Osteocyte (in vitro differentiated cells): ENCODE measurements around the gene KRT32. TPM values are rescaled to one million over a fixed set of nuclear protein-coding genes. Genes with fewer than 3 reads are reported as not detected.

ENCODE experiments used
- DNase-seq: peaks from one replicate; pipeline ENCODE4 v3.0.0; 2021; ENCODE audit warnings: mixed read lengths; ENCODE audit not compliant: unreplicated experiment; ENCODE audit errors: extremely low spot score
- H3K27ac Mint-ChIP-seq: one replicate; pipeline ENCODE4 v1.8.0; 2021; ENCODE audit warnings: mild to moderate bottlenecking, mixed read lengths; ENCODE audit not compliant: unreplicated experiment
- H3K27me3 Mint-ChIP-seq: one replicate; pipeline ENCODE4 v1.8.0; 2021; ENCODE audit warnings: mixed read lengths; ENCODE audit not compliant: unreplicated experiment
- H3K36me3 Mint-ChIP-seq: one replicate; pipeline ENCODE4 v1.8.0; 2021; ENCODE audit warnings: mixed read lengths; ENCODE audit not compliant: unreplicated experiment
- H3K4me1 Mint-ChIP-seq: one replicate; pipeline ENCODE4 v1.8.0; 2021; ENCODE audit warnings: mixed read lengths; ENCODE audit not compliant: unreplicated experiment
- H3K4me3 Mint-ChIP-seq: one replicate; pipeline ENCODE4 v1.8.0; 2021; ENCODE audit warnings: mild to moderate bottlenecking, moderate library complexity, mixed read lengths; ENCODE audit not compliant: unreplicated experiment
- H3K9me3 Mint-ChIP-seq: one replicate; pipeline ENCODE4 v1.8.0; 2021; ENCODE audit warnings: mixed read lengths; ENCODE audit not compliant: unreplicated experiment
- total RNA-seq: library from RNA; stranded (reverse); gene quantifications from 2 replicates; pipeline ENCODE4 v1.2.1, GENCODE V29; 2021
- TF ChIP-seq, protein P1 (sequence below): fragments of 200-600 bp; sonication (generic); IDR thresholded peaks from 2 replicates; pipeline ENCODE4 v1.5.0; 2021; ENCODE audit warnings: antibody characterized with exemption, mild to moderate bottlenecking, moderate library complexity

KRT32 gene
- total RNA-seq, 1 donor from 2014 or later, result not detected

DNA sequence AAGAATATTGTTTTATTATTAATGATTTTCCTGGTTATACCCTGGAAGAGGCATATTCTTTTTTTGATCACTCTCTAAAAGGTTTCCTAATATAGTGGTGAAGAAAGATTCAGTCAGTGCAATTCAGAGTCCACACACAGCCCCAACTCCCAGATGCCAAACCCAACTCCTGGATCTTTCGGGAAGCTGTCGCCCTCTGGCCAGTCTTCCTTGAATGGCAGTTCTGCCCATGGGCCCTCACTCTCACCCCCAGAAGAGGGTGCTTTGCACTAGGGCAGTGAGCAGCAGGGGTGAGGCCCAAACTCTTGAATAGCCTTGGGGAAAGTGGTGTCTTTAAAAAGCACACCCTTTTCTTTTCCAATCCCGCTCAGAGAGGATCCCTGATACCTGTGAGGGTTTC, 11.0 kb downstream of the KRT32 start:
- H3K36me3 Mint-ChIP-seq, result no peaks in the 10 kb centered on the region
- no peak overlapping the region for H3K4me3 Mint-ChIP-seq
- peaks cover 3% of the 10 kb centered on the region for H3K9me3 Mint-ChIP-seq
- no peaks in the 10 kb centered on the region for H3K4me1 Mint-ChIP-seq
- H3K27me3 Mint-ChIP-seq, result peaks cover 8% of the 10 kb centered on the region
- no peak for DNase-seq
- no peak overlapping the region for H3K27ac Mint-ChIP-seq
- TF ChIP-seq, protein P1, sequence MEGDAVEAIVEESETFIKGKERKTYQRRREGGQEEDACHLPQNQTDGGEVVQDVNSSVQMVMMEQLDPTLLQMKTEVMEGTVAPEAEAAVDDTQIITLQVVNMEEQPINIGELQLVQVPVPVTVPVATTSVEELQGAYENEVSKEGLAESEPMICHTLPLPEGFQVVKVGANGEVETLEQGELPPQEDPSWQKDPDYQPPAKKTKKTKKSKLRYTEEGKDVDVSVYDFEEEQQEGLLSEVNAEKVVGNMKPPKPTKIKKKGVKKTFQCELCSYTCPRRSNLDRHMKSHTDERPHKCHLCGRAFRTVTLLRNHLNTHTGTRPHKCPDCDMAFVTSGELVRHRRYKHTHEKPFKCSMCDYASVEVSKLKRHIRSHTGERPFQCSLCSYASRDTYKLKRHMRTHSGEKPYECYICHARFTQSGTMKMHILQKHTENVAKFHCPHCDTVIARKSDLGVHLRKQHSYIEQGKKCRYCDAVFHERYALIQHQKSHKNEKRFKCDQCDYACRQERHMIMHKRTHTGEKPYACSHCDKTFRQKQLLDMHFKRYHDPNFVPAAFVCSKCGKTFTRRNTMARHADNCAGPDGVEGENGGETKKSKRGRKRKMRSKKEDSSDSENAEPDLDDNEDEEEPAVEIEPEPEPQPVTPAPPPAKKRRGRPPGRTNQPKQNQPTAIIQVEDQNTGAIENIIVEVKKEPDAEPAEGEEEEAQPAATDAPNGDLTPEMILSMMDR, result no peak

DNA sequence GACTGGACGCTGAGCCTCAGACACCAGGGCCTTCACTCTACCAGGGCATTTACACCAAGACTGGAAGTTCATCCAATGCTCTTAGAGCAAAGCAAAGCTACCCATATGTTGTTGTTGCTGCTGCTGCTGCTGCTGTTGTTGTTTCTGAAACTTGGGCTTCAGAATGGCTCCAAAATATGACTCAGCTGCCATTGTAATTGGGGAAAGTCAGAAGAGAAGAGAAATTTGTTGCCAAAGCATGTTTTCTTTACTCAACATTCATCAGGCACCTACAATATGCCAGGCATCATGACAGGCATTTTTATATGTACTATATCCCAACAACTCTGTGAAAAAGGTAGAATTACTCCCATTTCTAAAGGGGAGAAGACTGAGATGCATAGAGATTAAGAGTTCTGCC, 11.9 kb downstream of the KRT32 start:
- H3K27me3 Mint-ChIP-seq, result peaks cover 8% of the 10 kb centered on the region
- H3K27ac Mint-ChIP-seq, result no peak overlapping the region
- H3K4me1 Mint-ChIP-seq, result no peaks in the 10 kb centered on the region
- TF ChIP-seq, protein P1, result no peak
- no peaks in the 10 kb centered on the region for H3K36me3 Mint-ChIP-seq
- peaks cover 6% of the 10 kb centered on the region for H3K9me3 Mint-ChIP-seq
- no peak for DNase-seq
- no peak overlapping the region for H3K4me3 Mint-ChIP-seq

DNA sequence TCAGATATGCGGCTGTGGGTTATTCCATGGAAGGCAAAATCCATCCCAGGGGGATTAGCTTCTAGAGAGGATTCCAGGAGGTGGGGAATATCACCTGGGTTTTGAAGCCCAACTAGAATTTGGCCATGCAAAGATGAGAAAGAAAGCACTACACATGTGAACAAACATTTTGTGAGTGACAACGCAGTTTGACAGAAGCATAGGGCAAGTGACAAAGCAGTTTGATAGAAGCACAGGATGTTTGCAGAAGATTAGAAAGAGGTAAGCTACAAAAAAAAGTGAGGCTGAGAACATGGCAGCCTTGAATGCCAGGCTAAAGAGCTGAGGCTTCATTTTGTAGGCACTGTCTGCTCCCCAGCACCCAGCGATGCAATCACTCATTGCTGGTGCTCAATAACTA, 14.1 kb downstream of the KRT32 start:
- Mint-ChIP-seq H3K4me3 (no peak overlapping the region), H3K4me1 (no peaks in the 10 kb centered on the region), H3K27ac (no peak overlapping the region), H3K27me3 (peaks cover under 1% of the 10 kb centered on the region), H3K9me3 (peaks cover 6% of the 10 kb centered on the region), H3K36me3 (no peaks in the 10 kb centered on the region)
- TF ChIP-seq, protein P1, result no peak
- no peak for DNase-seq

DNA sequence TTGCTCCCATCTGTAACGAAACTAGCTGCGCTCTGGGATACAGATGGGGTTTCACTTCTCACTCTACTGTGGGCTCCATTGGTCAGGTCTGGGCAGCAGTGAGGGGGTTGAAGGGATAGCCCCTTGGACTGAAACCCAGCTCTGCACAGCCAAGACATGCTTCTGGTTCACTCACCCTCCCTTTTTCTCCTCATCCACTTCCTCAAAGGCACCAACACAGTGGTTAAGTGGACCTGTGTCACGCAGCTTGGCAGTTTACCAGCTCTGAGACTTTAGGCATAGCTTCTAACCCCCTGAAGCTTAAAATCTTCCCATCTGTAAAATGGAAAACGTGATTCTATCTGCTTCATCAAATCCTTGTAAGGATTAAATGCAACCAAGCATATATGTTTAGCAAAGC, 14.9 kb downstream of the KRT32 start:
- Mint-ChIP-seq H3K27ac (no peak overlapping the region), H3K4me1 (no peaks in the 10 kb centered on the region), H3K36me3 (no peaks in the 10 kb centered on the region), H3K4me3 (no peak overlapping the region), H3K27me3 (no peaks in the 10 kb centered on the region), H3K9me3 (peaks cover 6% of the 10 kb centered on the region)
- TF ChIP-seq, protein P1, result no peak
- DNase-seq, result no peak

DNA sequence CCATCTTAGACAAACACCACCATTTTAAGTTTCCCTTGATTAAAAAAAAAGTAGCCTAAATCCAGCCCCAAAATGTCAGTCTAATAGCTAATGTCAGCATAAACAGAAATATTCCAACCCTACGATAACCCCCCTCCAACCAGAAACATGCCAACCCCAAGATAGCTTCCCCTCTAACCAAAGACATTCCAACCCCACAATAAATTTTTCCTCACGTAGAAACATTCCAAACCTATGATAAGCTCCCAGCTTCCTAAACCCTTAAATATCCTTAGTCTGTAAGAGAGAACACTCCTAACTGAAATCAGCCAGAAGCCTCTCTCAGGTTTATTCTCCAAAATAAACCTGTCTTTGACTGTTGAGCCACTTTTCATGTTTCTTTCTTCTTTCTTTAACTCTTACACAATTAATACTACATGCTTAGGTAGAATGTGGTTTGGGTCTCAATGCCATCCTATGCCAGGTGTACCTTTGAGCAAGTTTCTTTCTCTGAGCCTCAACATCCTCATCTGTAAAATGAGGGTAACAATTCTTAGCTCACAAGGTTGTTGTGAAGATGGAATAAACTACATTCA, 15.9 kb downstream of the KRT32 start:
- H3K4me1 Mint-ChIP-seq, result no peaks in the 10 kb centered on the region
- no peaks in the 10 kb centered on the region for H3K27me3 Mint-ChIP-seq
- no peak overlapping the region for H3K4me3 Mint-ChIP-seq
- no peak for DNase-seq
- TF ChIP-seq, protein P1, result no peak
- peaks cover 6% of the 10 kb centered on the region for H3K9me3 Mint-ChIP-seq
- no peak overlapping the region for H3K27ac Mint-ChIP-seq
- no peaks in the 10 kb centered on the region for H3K36me3 Mint-ChIP-seq
